GM12874 (cell line): ENCODE data around the gene HSD11B2.

ENCODE experiments used
- TF ChIP-seq, protein P1 (sequence below): IDR thresholded peaks from 2 replicates; pipeline ENCODE4 v1.5.1; 2011; ENCODE audit warnings: low read depth, mild to moderate bottlenecking, control low read depth, low read length, moderate library complexity; ENCODE audit not compliant: insufficient read depth

HSD11B2 gene

DNA sequence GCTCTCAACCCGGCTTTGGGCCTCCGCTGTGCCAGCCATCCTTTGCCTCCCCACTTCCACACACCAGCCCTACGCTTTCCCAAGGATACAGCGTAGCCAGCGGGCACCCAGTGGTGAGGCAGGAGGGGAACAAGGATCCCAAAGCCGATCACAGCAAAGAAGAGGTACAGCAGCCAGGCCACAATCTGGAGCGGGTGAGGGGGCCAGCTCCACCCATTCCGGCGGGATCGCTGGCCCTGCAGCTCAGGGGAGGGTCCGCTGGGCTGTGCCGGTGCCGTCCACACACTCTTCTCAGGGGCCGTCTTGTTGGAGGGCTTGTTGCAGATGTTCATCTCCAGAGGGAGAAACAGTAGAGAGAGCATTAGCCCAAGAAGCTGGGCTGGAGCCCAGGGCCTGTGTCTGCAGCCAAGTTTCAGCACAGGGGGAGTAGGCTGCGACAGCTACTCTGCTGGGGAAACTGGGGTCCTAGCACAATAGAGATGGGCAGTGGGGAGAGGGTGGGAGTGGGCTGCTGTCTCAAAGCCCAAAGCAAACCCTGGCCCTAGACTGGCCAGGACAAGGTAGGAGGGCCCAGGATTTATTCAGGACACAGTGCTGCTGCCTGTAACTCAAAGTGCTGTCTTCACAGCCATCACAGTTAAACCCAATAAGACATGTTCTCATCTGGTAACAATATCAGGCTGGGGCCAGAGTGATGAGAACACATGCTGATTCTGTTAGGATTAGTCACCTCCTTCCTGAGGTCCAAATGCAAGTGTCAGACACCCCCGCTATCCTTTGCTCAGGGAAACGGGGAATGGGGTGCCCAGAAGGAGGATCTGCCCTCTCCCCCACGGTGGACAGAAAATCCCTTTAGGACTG is 24.6 kb upstream of the HSD11B2 start:
- TF ChIP-seq, protein P1, sequence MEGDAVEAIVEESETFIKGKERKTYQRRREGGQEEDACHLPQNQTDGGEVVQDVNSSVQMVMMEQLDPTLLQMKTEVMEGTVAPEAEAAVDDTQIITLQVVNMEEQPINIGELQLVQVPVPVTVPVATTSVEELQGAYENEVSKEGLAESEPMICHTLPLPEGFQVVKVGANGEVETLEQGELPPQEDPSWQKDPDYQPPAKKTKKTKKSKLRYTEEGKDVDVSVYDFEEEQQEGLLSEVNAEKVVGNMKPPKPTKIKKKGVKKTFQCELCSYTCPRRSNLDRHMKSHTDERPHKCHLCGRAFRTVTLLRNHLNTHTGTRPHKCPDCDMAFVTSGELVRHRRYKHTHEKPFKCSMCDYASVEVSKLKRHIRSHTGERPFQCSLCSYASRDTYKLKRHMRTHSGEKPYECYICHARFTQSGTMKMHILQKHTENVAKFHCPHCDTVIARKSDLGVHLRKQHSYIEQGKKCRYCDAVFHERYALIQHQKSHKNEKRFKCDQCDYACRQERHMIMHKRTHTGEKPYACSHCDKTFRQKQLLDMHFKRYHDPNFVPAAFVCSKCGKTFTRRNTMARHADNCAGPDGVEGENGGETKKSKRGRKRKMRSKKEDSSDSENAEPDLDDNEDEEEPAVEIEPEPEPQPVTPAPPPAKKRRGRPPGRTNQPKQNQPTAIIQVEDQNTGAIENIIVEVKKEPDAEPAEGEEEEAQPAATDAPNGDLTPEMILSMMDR: no peak

DNA sequence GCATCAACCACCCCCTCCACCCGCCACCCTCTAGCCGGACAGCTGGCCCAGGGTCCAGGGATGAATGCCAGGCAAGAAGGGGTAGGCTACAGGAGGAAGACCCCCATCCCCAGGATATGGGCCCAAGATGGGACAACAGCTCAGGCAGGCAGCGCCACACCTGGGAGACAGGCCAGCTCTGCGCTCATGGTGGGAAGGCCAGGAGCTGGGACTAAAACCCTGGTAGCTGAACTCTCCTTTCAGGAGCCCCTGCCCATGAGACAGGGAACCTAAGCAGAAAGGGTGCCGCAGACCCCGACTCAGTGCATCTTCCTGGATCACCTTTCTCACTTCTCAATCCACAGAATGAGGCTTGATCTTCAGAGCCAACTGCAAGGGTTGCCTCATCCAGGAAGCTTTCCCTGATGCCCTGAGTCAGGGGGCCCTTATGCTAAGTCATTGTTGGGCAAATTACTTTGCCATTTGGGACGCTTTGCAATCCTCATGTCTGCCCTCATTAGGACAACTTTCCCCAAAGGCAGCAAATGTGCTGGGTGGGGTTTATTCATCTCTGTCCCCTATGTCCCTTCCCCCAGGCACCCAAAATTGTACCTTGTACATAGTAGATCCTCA is 23.6 kb upstream of the HSD11B2 start:
- TF ChIP-seq, protein P1: no peak

DNA sequence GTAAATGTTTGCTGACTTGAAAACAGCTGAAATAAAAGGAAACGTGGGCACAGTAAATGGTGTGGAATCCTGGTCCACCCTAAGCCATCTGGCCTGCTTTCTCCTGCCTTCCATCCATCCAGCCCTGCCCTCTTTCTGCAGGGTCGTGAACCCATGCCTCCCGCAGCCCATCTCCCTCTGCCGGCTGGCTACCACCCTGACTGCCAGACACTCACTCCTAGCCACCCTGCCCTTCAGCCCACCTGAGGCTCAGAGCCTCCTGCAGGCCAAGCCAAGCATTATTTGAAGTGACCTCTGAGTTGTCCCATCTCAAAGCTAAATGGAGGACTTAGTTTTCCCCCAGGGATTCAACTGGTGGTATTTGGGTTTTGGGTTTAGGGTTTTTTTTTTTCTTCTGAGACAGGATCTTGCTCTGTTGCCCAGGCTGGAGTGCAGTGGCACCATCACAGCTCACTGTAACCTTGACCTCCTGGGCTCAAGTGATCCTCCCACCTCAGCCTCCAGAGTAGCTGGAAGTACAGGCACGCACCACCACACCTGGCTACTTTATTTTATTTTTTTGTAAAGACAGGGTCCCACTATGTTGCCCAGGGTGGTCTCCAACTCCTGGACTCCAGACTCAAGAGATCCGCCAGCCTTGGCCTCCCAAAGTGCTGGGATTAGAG is 23.0 kb upstream of the HSD11B2 start:
- TF ChIP-seq, protein P1: no peak

DNA sequence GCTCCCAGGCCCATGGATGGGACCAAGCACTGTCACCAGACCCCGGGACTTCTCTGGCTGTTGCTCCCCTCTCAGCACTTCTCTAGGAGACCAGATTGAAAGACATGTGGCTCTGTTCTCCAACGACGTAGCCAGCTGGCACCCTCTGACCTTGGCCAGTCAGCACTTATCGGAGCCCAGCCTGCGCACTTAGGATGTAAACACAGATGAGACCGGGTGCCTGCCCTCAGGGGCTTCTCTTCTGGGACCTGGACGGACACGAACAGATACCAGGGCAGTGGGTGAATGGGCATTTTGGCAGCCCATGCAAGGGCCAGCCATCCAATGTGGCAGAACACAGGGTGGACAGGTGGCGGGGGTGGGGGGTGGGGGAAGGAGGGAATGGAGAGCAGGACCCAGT is 21.3 kb upstream of the HSD11B2 start:
- TF ChIP-seq, protein P1: no peak

DNA sequence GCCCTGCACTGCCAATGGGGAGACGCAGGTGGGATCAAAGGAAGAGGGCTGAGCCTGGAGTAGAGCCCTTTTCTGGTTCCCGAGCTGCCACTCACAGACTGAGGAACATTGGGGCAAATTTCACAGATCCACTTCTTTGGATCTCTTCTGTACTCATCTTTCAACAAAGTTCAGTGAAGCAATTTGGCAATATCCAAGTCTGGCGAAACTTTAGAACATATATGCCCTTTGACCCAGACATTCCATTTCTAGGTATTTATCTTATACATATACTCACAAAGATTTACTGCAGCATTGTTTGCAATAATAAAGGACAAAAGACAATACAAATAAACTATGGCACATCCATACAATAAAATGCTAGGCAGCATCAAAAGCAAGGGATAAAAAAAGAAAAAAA is 19.6 kb upstream of the HSD11B2 start:
- TF ChIP-seq, protein P1: no peak

DNA sequence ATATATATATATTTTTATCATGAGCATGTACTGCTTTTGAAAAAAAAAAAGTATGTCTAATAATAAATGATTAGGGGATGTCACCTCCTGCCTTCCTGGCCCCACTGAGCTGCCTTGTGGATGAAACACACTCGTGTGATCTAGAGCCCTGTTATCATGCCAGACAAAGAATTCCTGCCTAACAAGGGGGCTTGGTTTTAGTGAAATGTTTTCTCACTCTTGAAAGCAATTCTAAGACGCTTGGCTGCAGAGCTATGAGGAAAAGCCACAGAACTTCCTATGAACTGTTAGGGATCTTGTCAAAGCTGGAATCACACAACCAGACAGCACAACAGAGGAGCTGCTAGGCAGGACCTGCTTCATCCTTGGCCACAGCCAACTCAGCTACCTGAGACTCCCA is 18.6 kb upstream of the HSD11B2 start:
- TF ChIP-seq, protein P1: no peak
